Measurements from ENCODE around the gene PNO1. TPM values are rescaled to one million over a fixed set of nuclear protein-coding genes. Genes with fewer than 3 reads are reported as not detected.
A peak's percentile ranks its signal among the peaks of the same experiment; 100 is the strongest.

Gene PNO1
- total and polyA plus RNA-seq, 12 donors: 6.0 to 25.5 (median 14.8) TPM

DNA sequence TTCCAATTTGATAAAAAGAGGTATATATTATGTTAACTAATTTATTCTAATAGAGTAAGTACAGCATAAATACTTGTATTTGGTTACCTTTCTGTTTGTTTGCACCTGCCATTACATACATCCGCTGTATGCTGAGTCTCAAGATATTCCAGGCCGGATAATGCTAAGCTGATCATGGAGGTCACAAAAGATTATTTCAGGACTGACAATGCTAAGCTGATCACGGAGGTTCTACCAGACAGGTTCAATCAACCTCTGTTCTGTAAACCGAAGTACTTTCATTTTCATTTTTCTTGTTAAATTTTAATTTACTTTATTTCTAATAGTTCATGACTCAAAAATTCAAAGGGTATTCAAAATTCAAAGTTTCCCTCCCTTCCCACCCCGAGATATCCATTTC, 31.1 kb downstream of the PNO1 start:
- peak overlapping the region in 1 of 4 donors; percentile 1 for H3K4me3 ChIP-seq
- peaks cover 0 to 12% of the 10 kb centered on the region in 2 donors for H3K36me3 ChIP-seq (replicated peaks in 1 of 2)
- TF ChIP-seq, protein P1, sequence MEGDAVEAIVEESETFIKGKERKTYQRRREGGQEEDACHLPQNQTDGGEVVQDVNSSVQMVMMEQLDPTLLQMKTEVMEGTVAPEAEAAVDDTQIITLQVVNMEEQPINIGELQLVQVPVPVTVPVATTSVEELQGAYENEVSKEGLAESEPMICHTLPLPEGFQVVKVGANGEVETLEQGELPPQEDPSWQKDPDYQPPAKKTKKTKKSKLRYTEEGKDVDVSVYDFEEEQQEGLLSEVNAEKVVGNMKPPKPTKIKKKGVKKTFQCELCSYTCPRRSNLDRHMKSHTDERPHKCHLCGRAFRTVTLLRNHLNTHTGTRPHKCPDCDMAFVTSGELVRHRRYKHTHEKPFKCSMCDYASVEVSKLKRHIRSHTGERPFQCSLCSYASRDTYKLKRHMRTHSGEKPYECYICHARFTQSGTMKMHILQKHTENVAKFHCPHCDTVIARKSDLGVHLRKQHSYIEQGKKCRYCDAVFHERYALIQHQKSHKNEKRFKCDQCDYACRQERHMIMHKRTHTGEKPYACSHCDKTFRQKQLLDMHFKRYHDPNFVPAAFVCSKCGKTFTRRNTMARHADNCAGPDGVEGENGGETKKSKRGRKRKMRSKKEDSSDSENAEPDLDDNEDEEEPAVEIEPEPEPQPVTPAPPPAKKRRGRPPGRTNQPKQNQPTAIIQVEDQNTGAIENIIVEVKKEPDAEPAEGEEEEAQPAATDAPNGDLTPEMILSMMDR (IDR thresholded peaks at IDR 0.05): no peak
- no peak for TF ChIP-seq POLR2A (IDR thresholded peaks at IDR 0.05)
- no peaks in the 10 kb centered on the region for H3K27me3 ChIP-seq
- intact Hi-C loops (cut with DNase I): no loop called here
- WGBS, 4 donors: 53 to 60% (median 57%) methylated on average over 5 of the region's 5 CpGs
- DNase-seq: no peak
- H3K9me3 ChIP-seq (replicated peaks in 1 of 3): no peaks in the 10 kb centered on the region
- H3K4me1 ChIP-seq (replicated peaks in 1 of 2): peaks cover 15 to 46% of the 10 kb centered on the region in 2 donors
- no peak overlapping the region for H3K27ac ChIP-seq

DNA sequence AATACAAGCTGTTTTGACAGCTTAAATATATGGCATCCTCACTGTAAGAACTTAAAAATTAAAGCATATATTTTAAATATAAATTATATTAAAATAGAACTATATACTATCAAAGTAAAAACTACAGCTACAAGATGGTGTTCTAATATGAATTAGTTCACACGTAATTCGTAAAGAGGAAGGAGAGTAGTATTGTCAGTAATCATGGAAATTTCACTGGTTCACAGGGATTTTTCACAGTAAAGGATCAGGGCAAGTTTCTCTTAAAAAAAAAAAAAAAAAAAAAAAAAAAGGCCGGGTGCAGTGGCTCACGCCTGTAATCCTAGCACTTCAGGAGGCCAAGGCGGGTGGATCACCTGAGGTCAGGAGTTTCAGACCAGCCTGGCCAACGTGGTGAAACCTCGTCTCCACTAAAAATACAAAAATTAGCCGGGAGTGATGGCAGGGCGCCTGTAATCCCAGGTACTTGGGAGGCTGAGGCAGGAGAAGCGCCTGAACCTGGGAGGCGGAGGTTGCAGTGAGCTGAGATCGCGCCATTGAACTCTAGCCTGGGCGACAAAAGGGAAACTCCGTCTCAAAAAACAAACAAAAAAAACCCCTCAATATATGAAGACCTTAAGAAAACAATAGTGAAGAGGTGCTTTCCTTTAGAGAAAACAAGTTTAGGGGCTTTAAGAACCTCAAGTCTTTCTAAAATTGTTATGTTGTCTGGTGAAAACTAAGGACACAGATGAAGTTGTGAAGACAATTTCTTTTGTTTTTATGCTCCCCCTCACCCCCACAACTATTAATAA, 32.5 kb downstream of the PNO1 start:
- Histone ChIP-seq H3K4me1 (replicated peaks in 1 of 2) (peaks cover 27 to 60% of the 10 kb centered on the region in 2 donors), H3K27me3 (no peaks in the 10 kb centered on the region), H3K4me3 (no peak overlapping the region), H3K36me3 (replicated peaks in 1 of 2) (peaks cover 0 to 12% of the 10 kb centered on the region in 2 donors), H3K9me3 (replicated peaks in 1 of 3) (no peaks in the 10 kb centered on the region), H3K27ac (no peak overlapping the region)
- no peak for TF ChIP-seq POLR2A (IDR thresholded peaks at IDR 0.05)
- TF ChIP-seq, protein P1 (IDR thresholded peaks at IDR 0.05): no peak
- DNase-seq: no peak
- 90 to 95% (median 93%) methylated on average over 15 of the region's 15 CpGs for WGBS, 4 donors
- intact Hi-C loops (cut with DNase I): no loop called here

DNA sequence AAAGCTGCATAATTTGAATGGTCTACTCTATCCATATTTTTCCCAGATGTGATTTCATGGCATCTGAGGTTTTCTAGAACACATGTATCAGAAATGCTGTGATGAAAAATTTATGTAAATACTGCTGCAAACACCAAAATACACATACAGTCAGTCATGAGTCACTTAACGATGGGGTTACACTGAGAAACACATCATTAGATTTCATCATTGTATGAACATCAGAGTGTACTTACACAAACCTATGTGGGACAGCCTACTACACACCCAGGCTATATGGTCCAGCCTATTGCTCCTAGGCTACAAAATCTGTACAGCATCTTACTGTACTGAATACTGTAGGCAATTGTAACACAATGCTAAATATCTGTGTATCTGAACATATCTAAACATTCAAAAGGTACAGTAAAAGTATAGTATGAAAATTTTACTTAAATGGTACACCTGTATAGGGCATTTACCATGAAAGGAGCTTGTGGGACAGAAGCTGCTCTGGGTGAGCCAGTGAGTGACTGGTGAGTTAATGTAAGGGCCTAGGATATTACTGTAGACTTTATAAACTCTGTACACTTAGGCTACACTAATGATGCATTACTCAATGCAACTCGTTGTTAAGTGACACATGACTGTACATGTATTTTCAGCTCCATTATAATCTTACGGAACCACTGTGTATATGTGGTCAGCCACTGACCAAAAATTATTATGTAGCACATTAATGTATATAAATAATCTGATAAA, 33.5 kb downstream of the PNO1 start:
- Histone ChIP-seq H3K27ac (no peak overlapping the region), H3K4me3 (no peak overlapping the region), H3K27me3 (no peaks in the 10 kb centered on the region), H3K36me3 (replicated peaks in 1 of 2) (peaks cover 0 to 5% of the 10 kb centered on the region in 2 donors), H3K9me3 (replicated peaks in 1 of 3) (no peaks in the 10 kb centered on the region), H3K4me1 (replicated peaks in 1 of 2) (peaks cover 35 to 70% of the 10 kb centered on the region in 2 donors)
- WGBS, 4 donors: 64 to 74% (median 72%) methylated on average over 3 of the region's 3 CpGs
- TF ChIP-seq, protein P1 (IDR thresholded peaks at IDR 0.05): no peak
- no peak for TF ChIP-seq POLR2A (IDR thresholded peaks at IDR 0.05)
- DNase-seq: no peak
- intact Hi-C loops (cut with DNase I): no loop called here

DNA sequence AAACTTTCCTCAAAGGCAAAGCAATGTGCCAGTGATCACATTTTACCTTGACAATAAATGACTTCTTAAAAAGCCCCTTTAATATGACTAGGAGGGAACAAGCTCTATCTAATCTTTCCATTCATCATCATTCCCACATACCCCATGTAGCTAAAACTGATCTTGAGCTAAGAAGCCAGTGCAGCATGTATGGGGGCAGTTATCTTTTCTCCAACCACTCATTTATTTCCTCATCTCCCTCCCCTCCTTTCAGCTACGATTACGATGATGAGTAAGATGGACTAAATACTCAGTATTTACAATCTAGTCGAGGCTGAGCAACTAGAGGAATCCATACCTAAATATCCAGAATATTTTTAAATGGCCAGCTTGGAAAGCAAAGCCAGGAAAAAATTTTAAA, 35.5 kb downstream of the PNO1 start:
- intact Hi-C loops (cut with DNase I): no loop called here
- no peaks in the 10 kb centered on the region for H3K27me3 ChIP-seq
- no peak for DNase-seq
- WGBS, 4 donors: 35 to 44% (median 41%) methylated on average over 3 of the region's 3 CpGs
- H3K4me1 ChIP-seq (replicated peaks in 1 of 2): peaks cover 35 to 75% of the 10 kb centered on the region in 2 donors
- H3K9me3 ChIP-seq (replicated peaks in 1 of 3): no peaks in the 10 kb centered on the region
- TF ChIP-seq, protein P1 (IDR thresholded peaks at IDR 0.05): no peak
- no peak for TF ChIP-seq POLR2A (IDR thresholded peaks at IDR 0.05)
- peak overlapping the region in 4 of 5 donors; percentile 7 to 67 (median 34) for H3K27ac ChIP-seq
- no peaks in the 10 kb centered on the region for H3K36me3 ChIP-seq (replicated peaks in 1 of 2)
- H3K4me3 ChIP-seq: no peak overlapping the region

Measured in adrenal gland (tissue), 12 donors.